ENCODE results near the gene ACSF3. TPM values are rescaled to one million over a fixed set of nuclear protein-coding genes. Genes with fewer than 3 reads are reported as not detected.
"Not testable (repeated sequence)": the region's sequence is repeated elsewhere in the genome, so short reads cannot be mapped to it uniquely, and the experiment has no call there.

The ACSF3 gene
- total and polyA plus RNA-seq, 7 donors = 19.7 to 42.2 (median 28.2) TPM

DNA sequence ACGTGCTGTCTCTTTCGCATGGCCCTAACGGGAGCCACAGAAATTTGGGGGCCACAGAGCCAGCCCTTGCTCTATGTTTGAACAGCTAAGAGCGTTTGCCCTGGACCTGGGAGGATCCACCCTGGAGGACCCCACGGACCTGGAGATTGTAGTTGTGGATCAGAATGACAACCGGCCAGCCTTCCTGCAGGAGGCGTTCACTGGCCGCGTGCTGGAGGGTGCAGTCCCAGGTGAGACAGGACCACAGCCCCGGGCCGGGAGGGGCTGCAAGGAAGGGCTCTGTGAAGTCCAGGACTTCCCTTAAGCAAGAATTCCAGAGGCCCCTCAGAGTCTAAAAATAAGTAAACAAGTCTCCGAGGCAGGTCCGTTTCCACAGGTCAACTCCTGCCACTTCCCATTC lies 89.8 kb downstream of the ACSF3 start:
- no peaks in the 10 kb centered on the region for H3K9me3 ChIP-seq

DNA sequence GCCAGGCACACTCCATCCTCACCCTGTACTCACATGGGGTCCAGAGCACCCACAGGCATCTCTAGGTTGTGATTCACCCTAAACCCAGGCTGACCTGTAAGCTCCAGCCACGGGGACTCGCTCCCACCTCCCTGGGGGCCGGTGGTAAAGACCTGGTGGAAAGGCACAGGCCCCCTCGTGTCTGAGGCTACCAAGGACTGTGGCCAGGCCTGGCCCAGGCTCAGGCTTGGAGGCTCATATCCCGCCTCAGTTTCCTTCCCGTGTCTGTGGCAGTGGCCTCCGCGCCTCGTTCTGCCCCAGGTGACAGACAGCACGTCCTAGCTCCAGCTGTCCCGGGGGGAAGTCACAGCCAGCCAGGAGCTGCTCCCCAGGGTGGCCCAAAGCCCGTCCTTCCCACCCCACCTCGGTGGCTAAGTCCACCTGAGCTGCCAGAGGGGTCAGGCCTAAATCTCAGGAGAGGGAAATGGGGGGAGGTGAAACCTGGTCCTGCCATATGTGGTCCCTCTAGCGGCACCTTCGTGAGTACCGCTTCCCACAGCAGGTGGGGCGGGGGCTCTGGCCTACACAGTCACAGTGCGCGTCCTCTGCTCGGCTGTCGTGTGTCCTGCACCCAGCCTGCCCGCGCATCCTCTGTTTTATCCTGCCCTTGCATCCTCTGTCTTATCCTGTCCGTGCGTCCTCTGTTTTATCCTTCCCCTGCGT lies 90.5 kb downstream of the ACSF3 start:
- H3K4me1 ChIP-seq = no peaks in the 10 kb centered on the region
- no peak overlapping the region for H3K4me3 ChIP-seq
- intact Hi-C loops (cut with DNase I) = no loop called here
- no peak overlapping the region for H3K27ac ChIP-seq
- no peaks in the 10 kb centered on the region for H3K36me3 ChIP-seq
- TF ChIP-seq POLR2A (IDR thresholded peaks at IDR 0.05) (no peak), EP300 (IDR thresholded peaks at IDR 0.05) (no peak), POLR2AphosphoS5 (IDR thresholded peaks at IDR 0.05) (no peak)
- TF ChIP-seq, protein P1, sequence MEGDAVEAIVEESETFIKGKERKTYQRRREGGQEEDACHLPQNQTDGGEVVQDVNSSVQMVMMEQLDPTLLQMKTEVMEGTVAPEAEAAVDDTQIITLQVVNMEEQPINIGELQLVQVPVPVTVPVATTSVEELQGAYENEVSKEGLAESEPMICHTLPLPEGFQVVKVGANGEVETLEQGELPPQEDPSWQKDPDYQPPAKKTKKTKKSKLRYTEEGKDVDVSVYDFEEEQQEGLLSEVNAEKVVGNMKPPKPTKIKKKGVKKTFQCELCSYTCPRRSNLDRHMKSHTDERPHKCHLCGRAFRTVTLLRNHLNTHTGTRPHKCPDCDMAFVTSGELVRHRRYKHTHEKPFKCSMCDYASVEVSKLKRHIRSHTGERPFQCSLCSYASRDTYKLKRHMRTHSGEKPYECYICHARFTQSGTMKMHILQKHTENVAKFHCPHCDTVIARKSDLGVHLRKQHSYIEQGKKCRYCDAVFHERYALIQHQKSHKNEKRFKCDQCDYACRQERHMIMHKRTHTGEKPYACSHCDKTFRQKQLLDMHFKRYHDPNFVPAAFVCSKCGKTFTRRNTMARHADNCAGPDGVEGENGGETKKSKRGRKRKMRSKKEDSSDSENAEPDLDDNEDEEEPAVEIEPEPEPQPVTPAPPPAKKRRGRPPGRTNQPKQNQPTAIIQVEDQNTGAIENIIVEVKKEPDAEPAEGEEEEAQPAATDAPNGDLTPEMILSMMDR (IDR thresholded peaks at IDR 0.05) = no peak
- 66 to 74% methylated on average over 26 of the region's 26 CpGs for WGBS, 2 donors
- H3K9me3 ChIP-seq = no peaks in the 10 kb centered on the region
- DNase-seq = no peak
- H3K27me3 ChIP-seq = peaks cover 0 to 50% (median 25%) of the 10 kb centered on the region in 3 donors

More for the DNA sequence above, 89.8 kb downstream of the ACSF3 start:
- 17 to 54% methylated on average over 13 of the region's 13 CpGs for WGBS, 2 donors
- intact Hi-C loops (cut with DNase I) = no loop called here
- Histone ChIP-seq H3K4me3 (no peak overlapping the region), H3K4me1 (no peaks in the 10 kb centered on the region), H3K27me3 (peaks cover 0 to 56% (median 29%) of the 10 kb centered on the region in 3 donors), H3K27ac (no peak overlapping the region), H3K36me3 (no peaks in the 10 kb centered on the region)
- DNase-seq = no peak
- no peak for TF ChIP-seq POLR2AphosphoS5 (IDR thresholded peaks at IDR 0.05)
- TF ChIP-seq POLR2A (IDR thresholded peaks at IDR 0.05) = no peak
- no peak for TF ChIP-seq EP300 (IDR thresholded peaks at IDR 0.05)
- TF ChIP-seq, protein P1 (IDR thresholded peaks at IDR 0.05) = no peak

DNA sequence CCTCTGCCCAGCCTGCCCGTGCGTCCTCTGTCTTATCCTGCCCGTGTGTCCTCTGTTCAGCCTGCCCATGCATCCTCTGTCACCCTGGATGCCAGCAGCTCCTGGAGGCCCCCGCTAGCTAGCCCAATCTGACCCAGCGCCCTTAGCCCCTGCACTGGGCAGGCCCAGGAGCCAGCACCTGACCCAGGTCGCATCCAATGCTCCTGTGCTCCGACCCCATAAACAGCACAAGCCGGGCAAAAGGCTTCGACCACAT lies 91.0 kb downstream of the ACSF3 start:
- H3K4me1 ChIP-seq = no peaks in the 10 kb centered on the region
- H3K4me3 ChIP-seq = no peak overlapping the region
- no peaks in the 10 kb centered on the region for H3K36me3 ChIP-seq
- 59 to 78% methylated on average over 9 of the region's 9 CpGs for WGBS, 2 donors
- H3K27ac ChIP-seq = no peak overlapping the region
- peaks cover 0 to 45% (median 20%) of the 10 kb centered on the region in 3 donors for H3K27me3 ChIP-seq
- DNase-seq = no peak
- TF ChIP-seq POLR2A (IDR thresholded peaks at IDR 0.05) (no peak), EP300 (IDR thresholded peaks at IDR 0.05) (no peak), POLR2AphosphoS5 (IDR thresholded peaks at IDR 0.05) (no peak)
- TF ChIP-seq, protein P1 (IDR thresholded peaks at IDR 0.05) = no peak
- H3K9me3 ChIP-seq = no peaks in the 10 kb centered on the region
- intact Hi-C loops (cut with DNase I) = no loop called here

DNA sequence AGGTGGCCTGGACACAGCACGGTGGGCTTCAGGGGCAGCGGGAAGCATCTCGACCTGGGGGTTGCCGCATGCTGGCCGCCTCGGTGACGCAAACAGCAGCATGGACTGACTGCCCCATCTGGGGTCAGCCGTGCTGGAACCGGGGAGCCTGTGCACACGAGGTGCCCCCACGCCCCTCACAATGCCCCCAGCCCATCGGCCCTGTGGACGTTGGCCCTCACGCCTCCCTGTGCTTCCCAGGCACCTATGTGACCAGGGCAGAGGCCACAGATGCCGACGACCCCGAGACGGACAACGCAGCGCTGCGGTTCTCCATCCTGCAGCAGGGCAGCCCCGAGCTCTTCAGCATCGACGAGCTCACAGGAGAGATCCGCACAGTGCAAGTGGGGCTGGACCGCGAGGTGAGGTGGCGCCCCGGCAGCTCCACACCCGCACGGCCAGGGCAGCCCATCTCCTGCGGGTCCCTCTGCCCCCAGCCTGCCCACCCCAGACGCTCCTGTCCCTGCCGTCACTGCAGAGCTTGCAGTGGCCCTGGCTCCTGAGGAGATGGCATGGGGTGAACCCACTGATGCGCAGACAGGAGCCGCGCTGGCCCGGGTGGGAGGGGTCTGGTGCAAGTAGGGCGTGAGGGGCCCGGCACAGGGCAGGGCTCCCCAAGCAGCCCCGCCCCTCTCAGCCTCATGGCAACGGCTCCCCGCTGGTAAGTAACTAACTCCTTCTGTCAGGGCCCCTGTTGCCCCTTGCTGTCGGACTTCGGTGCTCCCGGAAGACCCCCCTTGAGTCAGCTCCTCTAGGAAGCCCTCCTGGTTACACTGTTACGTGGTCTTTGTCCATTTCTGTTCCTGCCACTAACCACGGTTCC lies 91.5 kb downstream of the ACSF3 start:
- no peaks in the 10 kb centered on the region for H3K36me3 ChIP-seq
- H3K27ac ChIP-seq = no peak overlapping the region
- WGBS, 2 donors = 60 to 74% methylated on average over 48 of the region's 48 CpGs
- no peak for DNase-seq
- H3K27me3 ChIP-seq = peaks cover 0 to 39% (median 14%) of the 10 kb centered on the region in 3 donors
- TF ChIP-seq, protein P1 (IDR thresholded peaks at IDR 0.05) = no peak
- TF ChIP-seq POLR2A (IDR thresholded peaks at IDR 0.05) (no peak), EP300 (IDR thresholded peaks at IDR 0.05) (no peak), POLR2AphosphoS5 (IDR thresholded peaks at IDR 0.05) (no peak)
- intact Hi-C loops (cut with DNase I) = no loop called here
- no peaks in the 10 kb centered on the region for H3K9me3 ChIP-seq
- no peaks in the 10 kb centered on the region for H3K4me1 ChIP-seq
- no peak overlapping the region for H3K4me3 ChIP-seq

DNA sequence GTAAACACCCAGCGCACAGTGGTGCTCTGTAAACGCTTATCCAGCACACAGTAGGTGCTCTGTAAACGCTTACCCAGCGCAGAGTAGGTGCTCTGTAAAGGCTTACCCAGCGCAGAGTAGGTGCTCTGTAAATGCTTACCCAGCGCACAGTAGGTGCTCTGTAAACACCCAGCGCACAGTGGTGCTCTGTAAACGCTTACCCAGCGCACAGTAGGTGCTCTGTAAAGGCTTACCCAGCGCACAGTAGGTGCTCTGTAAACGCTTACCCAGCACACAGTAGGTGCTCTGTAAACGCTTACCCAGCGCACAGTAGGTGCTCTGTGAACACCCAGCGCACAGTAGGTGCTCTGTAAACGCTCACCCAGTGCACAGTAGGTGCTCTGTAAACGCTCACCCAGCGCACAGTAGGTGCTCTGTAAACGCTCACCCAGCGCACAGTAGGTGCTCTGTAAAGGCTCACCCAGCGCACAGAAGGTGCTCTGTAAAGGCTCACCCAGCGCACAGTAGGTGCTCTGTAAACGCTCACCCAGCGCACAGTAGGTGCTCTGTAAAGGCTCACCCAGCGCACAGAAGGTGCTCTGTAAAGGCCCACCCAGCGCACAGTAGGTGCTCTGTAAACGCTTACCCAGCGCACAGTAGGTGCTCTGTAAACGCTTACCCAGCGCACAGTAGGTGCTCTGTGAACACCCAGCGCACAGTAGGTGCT lies 92.4 kb downstream of the ACSF3 start:
- WGBS, 2 donors = 82 to 94% methylated on average over 30 of the region's 30 CpGs
- H3K4me1 ChIP-seq; H3K9me3 ChIP-seq; intact Hi-C loops (cut with DNase I); H3K36me3 ChIP-seq; H3K4me3 ChIP-seq; H3K27ac ChIP-seq; DNase-seq: not testable (repeated sequence)
- peaks cover 0 to 37% (median 15%) of the 10 kb centered on the region in 3 donors for H3K27me3 ChIP-seq

DNA sequence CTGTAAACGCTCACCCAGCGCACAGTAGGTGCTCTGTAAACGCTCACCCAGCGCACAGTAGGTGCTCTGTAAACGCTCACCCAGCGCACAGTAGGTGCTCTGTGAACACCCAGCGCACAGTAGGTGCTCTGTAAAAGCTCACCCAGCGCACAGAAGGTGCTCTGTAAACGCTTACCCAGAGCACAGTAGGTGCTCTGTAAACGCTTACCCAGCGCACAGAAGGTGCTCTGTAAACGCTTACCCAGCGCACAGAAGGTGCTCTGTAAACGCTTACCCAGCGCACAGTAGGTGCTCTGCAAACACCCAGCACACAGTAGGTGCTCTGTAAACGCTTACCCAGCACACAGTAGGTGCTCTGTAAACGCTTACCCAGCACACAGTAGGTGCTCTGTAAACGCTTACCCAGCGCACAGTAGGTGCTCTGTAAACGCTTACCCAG lies 93.0 kb downstream of the ACSF3 start:
- H3K36me3 ChIP-seq; H3K4me1 ChIP-seq; H3K4me3 ChIP-seq; DNase-seq; H3K9me3 ChIP-seq; H3K27ac ChIP-seq; intact Hi-C loops (cut with DNase I): not testable (repeated sequence)
- H3K27me3 ChIP-seq = peaks cover 2 to 37% (median 15%) of the 10 kb centered on the region in 3 donors
- 78 to 92% methylated on average over 20 of the region's 20 CpGs for WGBS, 2 donors

Measured in sigmoid colon (tissue), 7 donors.